GM19238 (cell line): Measurements from ENCODE around the gene C1orf105.
"Not testable (repeated sequence)": the region's sequence is repeated elsewhere in the genome, so short reads cannot be mapped to it uniquely, and the experiment has no call there.

ENCODE experiments used
- DNase-seq: peaks from one replicate; pipeline ENCODE4 v3.0.0; 2011; ENCODE audit warnings: low spot score; ENCODE audit not compliant: insufficient read length

C1orf105 gene

GRCh38 chr1:172425339-172425738 lies 4.9 kb downstream of the C1orf105 start:
- no peak for DNase-seq

GRCh38 chr1:172427191-172427590 lies 6.7 kb downstream of the C1orf105 start:
- DNase-seq: no peak

DNA sequence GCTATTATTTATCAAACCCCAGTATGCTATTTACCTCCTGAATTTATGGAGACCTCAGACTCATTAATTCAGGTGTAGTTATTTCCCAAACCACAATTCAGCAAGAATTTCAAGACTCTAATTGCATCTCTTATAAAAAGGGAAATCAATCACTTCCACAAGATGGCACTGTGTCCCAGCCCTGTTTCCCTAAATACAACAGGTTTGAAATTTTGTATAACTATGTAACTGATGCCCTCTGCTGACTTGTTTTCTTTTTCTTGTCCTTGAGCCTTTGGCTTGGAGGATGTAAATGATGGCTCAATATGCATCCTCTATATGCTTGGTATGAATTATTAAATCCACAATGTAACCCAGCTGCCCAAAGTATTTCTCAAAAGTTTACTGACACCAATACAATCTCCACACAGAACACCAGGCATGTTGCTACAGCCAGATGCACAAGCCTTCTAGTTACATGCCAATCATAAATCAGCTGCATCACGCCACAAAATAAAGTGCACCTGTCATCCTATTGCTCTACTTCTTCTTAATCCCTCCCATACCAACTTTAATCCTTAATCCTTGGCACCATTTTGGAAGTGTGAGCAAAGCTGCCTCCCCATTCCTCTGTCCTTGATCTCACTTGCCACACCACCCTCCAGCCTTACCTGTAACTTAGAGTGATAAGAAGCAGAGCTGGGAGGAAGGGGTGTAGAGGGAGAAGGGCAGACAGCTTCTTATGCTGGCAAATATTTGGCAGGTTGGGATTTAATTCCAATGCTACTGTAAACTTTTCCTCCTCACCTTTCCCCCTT lies 9.0 kb downstream of the C1orf105 start:
- DNase-seq: peak; percentile 6

DNA sequence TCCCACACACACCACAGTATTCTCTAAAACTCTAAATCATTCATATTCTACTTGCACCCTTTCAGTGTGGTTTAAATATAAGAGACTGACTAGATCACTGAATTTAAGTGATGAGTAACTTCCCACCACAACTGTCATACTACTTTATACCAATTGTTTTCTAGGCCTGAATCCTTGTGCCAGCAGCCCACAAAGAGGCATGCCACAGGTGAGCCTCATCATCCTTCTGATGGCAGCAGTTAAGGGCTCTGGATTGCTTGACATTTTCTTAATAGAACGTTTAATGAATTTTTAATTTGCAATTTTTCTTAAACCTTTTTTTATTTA lies 9.6 kb downstream of the C1orf105 start:
- no peak for DNase-seq

- DNase-seq: no peak
Measured at GRCh38 chr1:172431204-172431603, 10.7 kb downstream of the C1orf105 start.

DNA sequence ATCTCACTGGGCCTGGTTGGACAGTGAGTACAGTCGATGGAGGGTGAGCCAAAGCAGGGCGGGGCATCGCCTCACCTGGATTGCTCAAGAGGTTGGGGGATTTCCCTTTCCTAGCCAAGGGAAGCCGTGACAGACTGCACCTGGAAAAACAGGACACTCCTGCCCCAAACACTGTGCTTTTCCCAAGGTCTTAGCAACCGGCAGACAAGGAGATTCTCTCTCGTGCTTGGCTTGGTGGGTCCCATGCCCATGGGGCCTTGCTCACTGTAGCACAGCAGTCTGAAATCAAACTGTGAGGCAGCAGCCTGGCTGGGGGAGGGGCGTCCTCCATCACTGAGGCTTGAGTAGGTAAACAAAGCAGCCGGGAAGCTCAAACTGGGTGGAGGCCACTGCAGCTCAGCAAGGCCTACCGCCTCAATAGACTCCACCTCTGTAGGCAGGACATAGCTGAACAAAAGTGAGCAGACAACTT lies 11.3 kb downstream of the C1orf105 start:
- no peak for DNase-seq

DNA sequence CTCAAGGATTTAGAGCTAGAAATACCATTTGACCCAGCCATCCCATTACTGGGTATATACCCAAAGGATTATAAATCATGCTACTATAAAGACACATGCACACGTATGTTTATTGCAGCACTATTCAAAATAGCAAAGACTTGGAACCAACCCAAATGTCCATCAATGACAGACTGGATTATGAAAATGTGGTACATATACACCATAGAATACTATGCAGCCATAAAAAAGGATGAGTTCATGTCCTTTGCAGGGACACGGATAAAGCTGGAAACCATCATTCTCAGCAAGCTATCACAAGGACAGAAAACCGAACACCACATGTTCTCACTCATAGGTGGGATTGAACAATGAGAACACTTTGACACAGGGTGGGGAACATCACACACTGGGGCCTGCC lies 16.7 kb downstream of the C1orf105 start:
- DNase-seq: not testable (repeated sequence)

DNA sequence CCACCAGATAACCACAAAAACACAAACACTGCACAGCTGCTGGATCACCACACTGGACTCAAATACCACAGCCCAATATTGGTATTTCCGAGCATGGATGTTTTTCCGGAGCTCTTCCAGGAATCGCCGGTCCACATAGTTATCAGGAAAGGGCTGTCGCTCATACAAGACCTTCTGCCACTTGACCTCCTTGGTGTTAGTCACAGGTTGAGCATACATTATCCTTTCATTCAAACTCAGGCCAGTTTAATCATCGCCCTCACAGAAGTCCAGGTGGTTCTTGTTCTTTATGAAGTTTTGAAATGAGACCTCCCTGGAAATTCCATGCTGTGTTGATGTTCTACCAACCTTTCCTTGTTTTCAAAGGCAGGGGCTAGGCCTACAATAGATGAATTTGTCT lies 21.9 kb downstream of the C1orf105 start:
- DNase-seq: no peak

DNA sequence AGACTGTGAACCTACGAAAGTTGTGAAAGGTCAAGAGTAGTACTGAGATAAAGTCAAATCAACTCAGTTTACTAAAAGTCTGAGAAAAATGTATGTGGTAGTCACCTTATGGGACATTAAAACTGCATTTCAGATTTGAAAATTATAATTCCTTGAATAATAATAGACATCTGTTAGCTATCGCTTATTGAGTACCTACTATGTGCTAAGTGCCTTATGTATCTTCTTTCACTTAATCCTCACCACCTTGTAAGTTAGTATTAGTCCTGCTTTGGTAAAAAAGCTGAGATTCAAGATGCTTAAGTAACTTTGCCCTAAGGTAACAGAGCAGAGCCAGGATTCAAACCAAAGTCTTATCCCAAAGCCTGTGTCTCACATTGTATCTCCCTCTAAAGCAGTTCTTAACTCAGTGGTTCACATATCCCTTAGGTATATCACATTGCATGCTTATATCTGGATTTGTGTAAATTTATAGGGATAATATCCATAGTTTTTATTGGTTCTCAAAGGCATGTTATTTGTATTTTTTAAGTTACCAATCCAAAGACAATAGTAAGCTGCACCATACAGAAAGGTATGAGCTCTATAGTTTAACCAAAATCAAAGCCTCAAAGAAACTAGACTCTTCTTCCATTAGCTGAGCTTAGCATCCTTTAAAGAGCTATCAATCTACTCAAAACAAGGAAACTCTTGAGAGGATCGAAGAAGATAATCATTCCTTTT lies 22.5 kb downstream of the C1orf105 start:
- no peak for DNase-seq

DNA sequence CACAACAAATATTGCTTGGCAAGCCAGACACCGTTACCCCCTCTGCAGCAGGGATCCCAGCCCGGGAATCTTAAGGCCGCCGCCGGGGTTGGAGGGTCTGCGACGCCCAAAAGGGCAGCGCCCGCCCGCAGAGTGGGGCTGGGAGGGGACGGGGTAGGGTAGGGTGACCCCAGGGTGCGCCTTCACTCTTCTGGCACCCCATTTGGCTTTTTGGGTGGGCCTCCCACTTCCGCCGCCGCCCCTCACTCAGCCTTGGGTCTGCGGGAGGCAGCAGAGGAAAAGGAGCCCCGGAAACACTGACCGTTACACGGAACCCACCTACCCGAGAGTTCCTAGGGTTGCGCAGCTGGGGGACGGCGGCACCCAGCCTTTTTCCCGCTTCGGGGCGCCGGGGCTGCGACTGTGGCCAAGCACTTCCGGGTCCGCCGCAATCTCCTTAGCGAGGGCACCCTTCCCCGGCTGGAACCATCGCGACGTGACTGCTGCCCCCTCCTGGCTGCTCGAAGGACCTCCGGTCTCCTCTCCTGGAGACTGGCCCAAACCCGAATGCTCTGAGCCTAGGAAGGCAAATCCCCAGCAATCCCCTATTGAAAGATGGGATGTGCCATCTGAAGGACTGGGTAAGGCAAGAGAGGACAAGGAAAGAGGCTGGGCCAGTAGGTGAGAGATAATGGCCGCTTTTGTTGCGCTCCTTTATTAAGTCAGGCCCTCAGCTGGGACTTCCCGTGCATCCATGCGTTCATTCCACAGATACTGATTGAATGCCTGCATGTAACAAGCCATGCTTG lies 23.4 kb downstream of the C1orf105 start, which contains the start of gene PIGC:
PIGC (minus strand) TSS at position 404 of the 788 bp plus-strand sequence. CDS start 1,447 bp downstream, outside the sequence.
- peak; percentile 91 for DNase-seq

- DNase-seq: no peak
Measured at GRCh38 chr1:172446547-172446946, 26.1 kb downstream of the C1orf105 start.

- no peak for DNase-seq
Measured at GRCh38 chr1:172447641-172448040, 27.2 kb downstream of the C1orf105 start.

DNA sequence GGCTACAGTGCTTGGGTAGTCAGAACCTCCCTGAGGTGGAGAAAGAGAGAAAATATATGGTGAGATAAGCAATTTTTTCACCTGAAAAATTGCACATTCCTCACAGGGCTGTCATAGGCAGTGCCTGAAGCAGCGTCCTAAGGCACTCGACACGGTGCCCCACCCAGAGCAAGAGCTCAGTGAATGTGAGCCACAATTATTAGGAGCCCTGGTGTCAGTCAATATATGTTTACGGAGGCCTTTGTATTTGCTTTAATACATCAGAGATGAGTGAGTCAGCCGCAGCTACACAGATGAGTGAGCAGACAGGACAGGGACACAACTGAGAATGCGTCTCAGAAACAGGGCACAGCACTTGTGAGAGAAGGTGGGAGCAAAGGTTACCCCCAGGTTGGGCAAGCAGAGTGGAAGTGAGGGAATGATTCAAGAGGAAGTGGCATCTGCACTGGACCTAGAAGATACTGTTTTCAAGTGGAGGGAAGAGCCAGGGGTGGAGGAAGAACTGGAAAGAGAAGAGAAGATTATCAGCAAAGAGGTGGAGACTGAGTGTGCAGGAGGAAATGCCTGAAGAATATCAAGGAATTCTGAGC lies 28.6 kb downstream of the C1orf105 start:
- no peak for DNase-seq

DNA sequence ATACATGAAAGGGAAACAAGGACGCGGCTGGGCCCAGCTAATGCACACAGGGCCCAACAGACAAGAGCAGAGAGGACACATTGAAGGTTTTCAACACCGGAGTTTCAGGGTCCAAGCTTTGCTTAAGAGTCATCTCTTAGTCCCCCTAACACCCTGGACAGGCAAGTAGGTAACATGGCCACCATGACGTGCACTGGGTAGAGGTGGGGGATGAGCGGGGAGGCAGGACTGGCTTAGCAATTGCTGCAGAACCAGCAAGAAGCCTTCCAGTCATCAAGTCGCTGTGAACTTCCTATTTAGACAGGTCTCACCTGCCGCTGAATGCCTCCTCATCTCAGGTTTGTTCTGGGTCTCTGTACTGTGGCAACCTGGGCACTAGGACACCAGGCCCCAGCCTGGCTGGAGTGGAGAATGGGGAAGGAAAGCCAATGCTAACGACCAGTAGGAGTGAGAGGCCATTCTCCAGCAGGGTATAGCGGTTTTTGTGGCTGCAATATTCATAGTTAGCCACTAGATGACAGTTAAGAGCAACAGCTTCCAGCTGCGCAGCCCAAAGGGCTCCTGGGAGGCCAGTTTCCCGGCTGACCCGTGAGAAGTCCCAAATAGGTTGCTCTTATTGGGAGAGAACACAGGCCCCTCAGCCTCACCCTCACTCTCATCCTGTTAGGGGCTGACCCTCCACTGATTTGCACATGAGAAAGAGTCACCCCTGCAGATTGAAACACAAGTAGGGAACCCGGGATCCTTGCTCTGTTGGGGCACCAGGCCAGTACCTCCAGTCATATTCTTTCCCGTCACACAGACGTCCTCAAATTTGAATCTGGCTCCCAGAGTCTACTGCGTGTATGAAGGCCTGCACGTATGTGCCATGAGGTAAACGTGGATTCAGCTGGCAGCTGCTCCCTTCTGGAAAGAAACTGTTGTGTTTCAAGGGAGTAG lies 29.4 kb downstream of the C1orf105 start:
- peak; percentile 26 for DNase-seq

DNA sequence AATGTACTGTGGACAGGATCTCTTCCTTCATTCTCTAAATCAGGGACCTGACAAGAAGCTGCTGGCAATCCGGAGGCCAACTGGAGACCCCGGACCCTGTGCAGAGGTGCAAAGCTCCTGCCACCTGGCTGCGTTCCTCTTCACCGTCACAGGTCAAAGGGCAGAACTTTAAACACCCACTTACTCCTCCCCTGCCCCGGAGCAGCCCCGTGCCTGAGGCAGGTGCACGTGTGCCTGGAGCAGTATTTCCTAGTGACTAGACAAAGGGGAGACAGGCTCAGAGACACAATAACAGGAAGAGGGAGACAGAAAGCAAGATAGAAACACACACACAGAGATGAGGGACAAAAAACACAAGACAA lies 30.0 kb downstream of the C1orf105 start:
- no peak for DNase-seq

- DNase-seq: no peak
Measured at GRCh38 chr1:172451002-172451443, 30.5 kb downstream of the C1orf105 start.

- DNase-seq: no peak
Measured at GRCh38 chr1:172452536-172453152, 32.2 kb downstream of the C1orf105 start.

- no peak for DNase-seq
Measured at GRCh38 chr1:172453153-172453545, 32.7 kb downstream of the C1orf105 start.

- no peak for DNase-seq
Measured at GRCh38 chr1:172453607-172454006, 33.1 kb downstream of the C1orf105 start.

GRCh38 chr1:172455451-172455850 lies 35.0 kb downstream of the C1orf105 start:
- DNase-seq: no peak
